B cell (primary cell): Measurements from ENCODE around the gene SPATA24.

Experiments
- CTCF ChIP-seq: fragments of 200-600 bp; IDR thresholded peaks from one replicate; pipeline ENCODE4 v1.8.0; 2022; ENCODE audit warnings: antibody characterized with exemption, mild to moderate bottlenecking
- EZH2 ChIP-seq: IDR thresholded peaks from 2 replicates; pipeline ENCODE4 v1.6.1; 2012; ENCODE audit warnings: borderline replicate concordance, low read depth, mild to moderate bottlenecking, moderate library complexity, low read length; ENCODE audit not compliant: insufficient read depth, poor library complexity, severe bottlenecking

DNA sequence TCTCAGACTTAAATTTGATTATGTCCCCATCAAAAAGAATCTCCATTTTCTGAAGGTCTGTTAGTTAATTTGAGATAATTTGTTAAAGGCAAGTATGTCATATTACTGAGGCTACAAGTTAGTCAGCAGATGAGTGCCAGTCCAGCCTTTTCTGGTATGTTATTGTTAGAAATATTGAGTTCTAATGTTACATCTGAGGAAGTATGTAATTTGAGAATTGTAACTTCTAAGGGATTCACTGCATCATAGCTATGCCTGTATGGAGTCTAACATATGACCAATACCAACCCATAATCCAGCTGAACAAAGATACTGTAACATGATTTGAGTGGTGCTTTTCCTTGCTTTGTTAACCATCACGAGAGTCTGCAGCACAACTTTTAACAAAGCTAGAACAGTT is 34.7 kb downstream of the SPATA24 start:
- no peak for TF ChIP-seq CTCF
- no peak for TF ChIP-seq EZH2
